HepG2 (cell line): ENCODE data around the gene AAR2.

Source experiments
- CREM ChIP-seq, 2 experiments: sonication (generic) in 1 of 2; formaldehyde crosslinking in 1 of 2; IDR thresholded peaks; 2 replicates each; pipeline versions ENCODE4 v1.4.0 to v1.6.1; 2016 to 2020; ENCODE audit warnings: antibody characterized with exemption in 1 of 2, mild to moderate bottlenecking in 1 of 2, missing genetic modification reagents in 1 of 2
- EP300 ChIP-seq, 3 experiments: sonication (generic) in 1 of 3; formaldehyde crosslinking in 1 of 3; IDR thresholded peaks; 2 replicates each; pipeline versions ENCODE4 v1.5.1 to v1.6.1; 2011 to 2020; ENCODE audit warnings: low read depth in 2 of 3, low read length in 2 of 3, borderline replicate concordance in 1 of 3, improper control_type of control experiment in 1 of 3, mild to moderate bottlenecking in 1 of 3, missing genetic modification reagents in 1 of 3, moderate library complexity in 1 of 3
- HNRNPL ChIP-seq: fragments of 200-400 bp; formaldehyde crosslinking; IDR thresholded peaks from 2 replicates; pipeline ENCODE4 v1.6.1; 2017; ENCODE audit warnings: mild to moderate bottlenecking, low read depth, low read length
- PLRG1 ChIP-seq: fragments of 450-650 bp; conservative IDR thresholded peaks from 2 replicates; pipeline ENCODE4 v1.6.1; 2016
- TCF7 ChIP-seq: sonication (generic); IDR thresholded peaks from 2 replicates; pipeline ENCODE4 v1.6.1; 2016; ENCODE audit warnings: antibody characterized with exemption, low read depth
- TF ChIP-seq, protein P1 (sequence below): sonication (generic); formaldehyde crosslinking; IDR thresholded peaks from 2 replicates; pipeline ENCODE4 v1.5.0; 2020; ENCODE audit warnings: mild to moderate bottlenecking, missing genetic modification reagents, moderate library complexity

DNA sequence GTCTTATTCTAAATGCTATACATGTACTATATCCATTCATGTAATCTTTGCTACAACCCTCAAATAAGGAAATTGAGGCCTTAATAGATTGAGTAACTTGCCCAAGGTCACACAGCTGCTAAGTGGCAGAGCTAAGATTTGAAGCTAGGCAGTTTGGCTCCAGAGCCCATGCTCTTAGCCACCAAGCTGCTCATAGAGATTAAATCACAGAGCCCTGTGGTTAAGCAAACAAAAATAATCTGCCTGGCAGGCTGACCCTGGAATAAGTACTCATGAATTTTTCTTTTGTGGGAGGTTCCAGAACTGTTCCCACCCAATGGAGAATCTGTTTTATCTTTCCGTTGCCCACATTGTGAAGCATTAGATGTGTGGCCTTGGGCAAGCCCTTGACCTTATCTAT, 7.4 kb downstream of the AAR2 start:
- TF ChIP-seq EP300 (IDR thresholded peaks at IDR 0.05; ENCODE audit: low read depth in 2 of 2, low read length in 2 of 2): no peak
- no peak for TF ChIP-seq EP300 (CRISPR knock-in tag; IDR thresholded peaks at IDR 0.05; ENCODE audit: borderline replicate concordance)
- no peak for TF ChIP-seq TCF7
- no peak for TF ChIP-seq HNRNPL
- no peak for TF ChIP-seq PLRG1
- TF ChIP-seq, protein P1, sequence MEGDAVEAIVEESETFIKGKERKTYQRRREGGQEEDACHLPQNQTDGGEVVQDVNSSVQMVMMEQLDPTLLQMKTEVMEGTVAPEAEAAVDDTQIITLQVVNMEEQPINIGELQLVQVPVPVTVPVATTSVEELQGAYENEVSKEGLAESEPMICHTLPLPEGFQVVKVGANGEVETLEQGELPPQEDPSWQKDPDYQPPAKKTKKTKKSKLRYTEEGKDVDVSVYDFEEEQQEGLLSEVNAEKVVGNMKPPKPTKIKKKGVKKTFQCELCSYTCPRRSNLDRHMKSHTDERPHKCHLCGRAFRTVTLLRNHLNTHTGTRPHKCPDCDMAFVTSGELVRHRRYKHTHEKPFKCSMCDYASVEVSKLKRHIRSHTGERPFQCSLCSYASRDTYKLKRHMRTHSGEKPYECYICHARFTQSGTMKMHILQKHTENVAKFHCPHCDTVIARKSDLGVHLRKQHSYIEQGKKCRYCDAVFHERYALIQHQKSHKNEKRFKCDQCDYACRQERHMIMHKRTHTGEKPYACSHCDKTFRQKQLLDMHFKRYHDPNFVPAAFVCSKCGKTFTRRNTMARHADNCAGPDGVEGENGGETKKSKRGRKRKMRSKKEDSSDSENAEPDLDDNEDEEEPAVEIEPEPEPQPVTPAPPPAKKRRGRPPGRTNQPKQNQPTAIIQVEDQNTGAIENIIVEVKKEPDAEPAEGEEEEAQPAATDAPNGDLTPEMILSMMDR (CRISPR knock-in tag): no peak
- TF ChIP-seq CREM (IDR thresholded peaks at IDR 0.05): no peak
- TF ChIP-seq CREM (CRISPR knock-in tag; IDR thresholded peaks at IDR 0.05): no peak
